Endodermal cell (in vitro differentiated cells): Measurements from ENCODE around the gene VIPR2. TPM values are rescaled to one million over a fixed set of nuclear protein-coding genes. Genes with fewer than 3 reads are reported as not detected.

Source experiments
- DNase-seq: peaks from one replicate; pipeline ENCODE4 v3.0.0-alpha.2; 2017
- H3K27ac ChIP-seq: 2 replicates; pipeline ENCODE4 v1.5.1; 2013; ENCODE audit warnings: mild to moderate bottlenecking, low read depth, low read length, moderate library complexity
- H3K27me3 ChIP-seq: 2 replicates; pipeline ENCODE4 v1.6.1; 2013; ENCODE audit warnings: mild to moderate bottlenecking, low read length, moderate library complexity; ENCODE audit not compliant: insufficient read depth, control insufficient read depth, poor library complexity, severe bottlenecking
- H3K36me3 ChIP-seq: 2 replicates; pipeline ENCODE4 v1.7.0; 2013; ENCODE audit warnings: mild to moderate bottlenecking, low read length, moderate library complexity; ENCODE audit not compliant: control insufficient read depth, insufficient read depth
- H3K4me1 ChIP-seq: one replicate; pipeline ENCODE4 v1.7.0; 2013; ENCODE audit warnings: low read length; ENCODE audit not compliant: control insufficient read depth, insufficient read depth
- H3K4me3 ChIP-seq: 2 replicates; pipeline ENCODE4 v1.5.1; 2013; ENCODE audit warnings: mild to moderate bottlenecking, low read length, moderate library complexity
- H3K9ac ChIP-seq: 2 replicates; pipeline ENCODE4 v1.6.1; 2013; ENCODE audit warnings: mild to moderate bottlenecking, low read length, moderate library complexity; ENCODE audit not compliant: poor library complexity, severe bottlenecking; ENCODE audit errors: extremely low read depth
- H3K9me3 ChIP-seq: 2 replicates; pipeline ENCODE4 v1.6.1; 2013; ENCODE audit warnings: mild to moderate bottlenecking, low read length, moderate library complexity; ENCODE audit not compliant: control insufficient read depth
- H3K27ac Mint-ChIP-seq: 2 replicates; pipeline ENCODE4 v1.8.0; 2020; ENCODE audit warnings: mixed read lengths
- H3K27me3 Mint-ChIP-seq: 2 replicates; pipeline ENCODE4 v1.8.0; 2021; ENCODE audit warnings: mild to moderate bottlenecking, mixed read lengths; ENCODE audit not compliant: insufficient read depth
- H3K36me3 Mint-ChIP-seq: 2 replicates; pipeline ENCODE4 v1.8.0; 2020; ENCODE audit warnings: low read depth, mixed read lengths
- H3K4me1 Mint-ChIP-seq: 2 replicates; pipeline ENCODE4 v1.8.0; 2020; ENCODE audit warnings: mixed read lengths
- H3K4me3 Mint-ChIP-seq: 2 replicates; pipeline ENCODE4 v1.8.0; 2020; ENCODE audit warnings: mild to moderate bottlenecking, moderate library complexity, mixed read lengths
- H3K9me3 Mint-ChIP-seq: 2 replicates; pipeline ENCODE4 v1.8.0; 2020; ENCODE audit warnings: mild to moderate bottlenecking, mixed read lengths
- CTCF ChIP-seq: fragments of 200-600 bp; sonication (generic); conservative IDR thresholded peaks from 2 replicates; pipeline ENCODE4 v1.5.0; 2021; ENCODE audit warnings: antibody characterized with exemption, mild to moderate bottlenecking
- WGBS, 2 experiments: methylation state at CpG; one replicate each; pipeline versions ENCODE4 v1.1.5 to v1.1.7; 2013; ENCODE audit warnings: missing lambda C conversion rate in 2 of 2, mixed read lengths in 1 of 2; ENCODE audit not compliant: insufficient coverage in 1 of 2, insufficient read length in 1 of 2; 5-methylcytosine and 5-hydroxymethylcytosine counted together
- total RNA-seq, 2 donors: library from RNA; stranded (reverse); fragmentation: NEBNext Ultra II Directional in 1 of 2; extraction: Animal tissue kit (Norgen Biotek cat#: 25700) in 1 of 2; gene quantifications; 2 replicates in 1 of 2; 3 replicates in 1 of 2; pipeline ENCODE4 v1.2.1, GENCODE V29; 2021

VIPR2 gene
- total RNA-seq, 2 donors from 2014 or later: 0.64 to 1.8 TPM

DNA sequence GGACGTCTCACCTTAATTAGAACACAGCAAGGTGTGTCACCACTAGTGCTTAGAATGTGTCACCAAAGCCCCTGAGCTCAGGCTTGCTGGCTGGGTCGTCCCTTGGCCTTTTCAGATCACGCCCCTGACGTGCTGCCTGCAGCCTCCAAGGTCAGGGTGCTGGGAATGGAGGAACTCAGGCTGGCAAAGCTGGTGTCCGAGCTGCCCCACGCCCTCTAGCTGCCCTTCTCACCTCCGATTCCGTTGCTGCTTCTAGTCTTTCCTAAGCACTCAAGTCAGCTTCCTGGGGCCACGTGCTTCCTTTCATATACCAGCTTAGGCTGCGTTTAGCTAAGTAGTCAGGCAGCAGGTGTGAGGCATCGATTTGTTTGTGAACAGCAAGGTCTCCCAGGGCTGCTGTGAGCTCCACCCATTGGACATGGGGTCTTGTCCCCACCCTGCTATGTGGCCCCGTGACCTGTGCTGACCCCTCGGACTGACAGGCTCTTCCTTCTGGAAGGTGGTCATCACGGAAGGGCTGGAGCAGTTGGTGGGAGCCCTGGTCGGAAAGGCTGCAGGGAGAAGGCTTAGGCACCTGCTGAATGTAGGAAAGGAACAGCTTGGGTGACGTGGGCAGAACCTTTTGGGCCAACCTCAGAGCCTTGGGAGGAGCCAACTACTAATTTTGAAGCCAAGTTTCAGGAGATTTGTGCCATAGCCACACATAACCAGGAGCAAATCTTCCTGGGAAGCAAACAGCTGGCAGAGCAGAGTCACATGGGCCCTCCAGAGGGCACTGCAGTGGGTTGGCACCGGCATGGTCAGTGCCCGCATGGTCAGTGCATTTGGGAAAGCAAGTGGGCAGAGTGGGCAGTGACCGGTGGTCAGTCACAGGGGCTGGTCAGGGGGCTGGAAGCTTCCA is 28.8 kb downstream of the VIPR2 start:
- Mint-ChIP-seq H3K27me3 (peaks cover 4% of the 10 kb centered on the region), H3K9me3 (no peaks in the 10 kb centered on the region), H3K4me3 (no peak overlapping the region), H3K36me3 (no peaks in the 10 kb centered on the region), H3K4me1 (peaks cover 35% of the 10 kb centered on the region), H3K27ac (no peak overlapping the region)
- no peak overlapping the region for H3K27ac ChIP-seq
- no peak for TF ChIP-seq CTCF
- no peaks in the 10 kb centered on the region for H3K4me1 ChIP-seq
- H3K4me3 ChIP-seq: no peak overlapping the region
- H3K9me3 ChIP-seq: no peaks in the 10 kb centered on the region
- peak; percentile 55 for DNase-seq
- 76 to 89% methylated on average over 18 to 19 of the region's 19 CpGs for WGBS, 2 experiments
- H3K27me3 ChIP-seq: no peaks in the 10 kb centered on the region
- no peaks in the 10 kb centered on the region for H3K36me3 ChIP-seq
- H3K9ac ChIP-seq: no peak overlapping the region

DNA sequence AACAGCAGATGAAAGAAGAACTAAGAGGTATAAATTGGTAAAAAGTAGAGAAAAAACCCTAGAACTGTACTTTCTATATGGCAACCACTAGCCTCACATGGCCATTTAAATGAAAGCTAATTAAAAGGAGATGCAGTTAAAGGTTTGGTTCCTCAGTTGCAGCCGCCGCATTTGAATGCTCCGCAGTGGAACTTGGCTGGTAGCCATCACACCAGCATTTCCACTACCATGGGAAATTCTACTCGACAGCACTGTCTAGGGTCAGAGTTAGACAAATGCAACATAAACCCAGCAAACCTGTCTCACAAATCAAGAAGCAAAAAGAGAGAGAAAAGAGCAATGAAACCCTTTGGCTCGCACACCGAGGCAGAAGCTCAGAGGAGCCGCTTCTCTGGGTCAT is 29.7 kb downstream of the VIPR2 start:
- H3K4me1 ChIP-seq: no peaks in the 10 kb centered on the region
- 80 to 86% methylated on average over 2 to 7 of the region's 7 CpGs for WGBS, 2 experiments
- Mint-ChIP-seq H3K27ac (no peak overlapping the region), H3K9me3 (no peaks in the 10 kb centered on the region), H3K27me3 (peaks cover 4% of the 10 kb centered on the region), H3K4me1 (peaks cover 35% of the 10 kb centered on the region), H3K36me3 (no peaks in the 10 kb centered on the region), H3K4me3 (no peak overlapping the region)
- peak; percentile 27 for DNase-seq
- no peak for TF ChIP-seq CTCF
- H3K9ac ChIP-seq: no peak overlapping the region
- no peaks in the 10 kb centered on the region for H3K9me3 ChIP-seq
- H3K36me3 ChIP-seq: no peaks in the 10 kb centered on the region
- H3K4me3 ChIP-seq: no peak overlapping the region
- H3K27me3 ChIP-seq: no peaks in the 10 kb centered on the region
- no peak overlapping the region for H3K27ac ChIP-seq

DNA sequence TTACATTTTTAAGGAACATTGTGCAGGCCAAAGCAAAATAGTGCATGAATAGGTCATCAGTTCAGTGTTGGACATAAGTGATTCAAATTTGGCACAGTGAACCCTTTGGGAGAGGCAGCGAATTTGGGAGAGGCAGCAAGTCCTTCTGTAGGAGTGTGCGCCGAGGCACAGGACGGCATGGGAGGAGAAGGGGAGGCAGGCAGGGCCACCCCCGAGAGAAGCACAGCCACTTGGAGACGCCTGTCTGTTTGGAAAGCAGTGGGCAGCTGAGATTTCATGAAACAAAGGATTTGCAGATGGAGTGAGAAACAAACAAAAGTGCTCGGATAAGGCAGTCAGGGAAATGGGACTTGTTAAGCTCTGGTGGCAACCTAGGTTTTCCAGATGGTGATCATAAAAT is 30.6 kb downstream of the VIPR2 start:
- H3K36me3 ChIP-seq: no peaks in the 10 kb centered on the region
- peak overlapping the region; percentile 36 for H3K27ac Mint-ChIP-seq
- H3K4me1 Mint-ChIP-seq: peaks cover 35% of the 10 kb centered on the region
- peaks cover 4% of the 10 kb centered on the region for H3K27me3 Mint-ChIP-seq
- no peaks in the 10 kb centered on the region for H3K9me3 ChIP-seq
- no peaks in the 10 kb centered on the region for H3K4me1 ChIP-seq
- no peak for TF ChIP-seq CTCF
- H3K27ac ChIP-seq: no peak overlapping the region
- no peaks in the 10 kb centered on the region for H3K27me3 ChIP-seq
- H3K4me3 Mint-ChIP-seq: peak overlapping the region; percentile 21
- H3K4me3 ChIP-seq: no peak overlapping the region
- H3K9ac ChIP-seq: no peak overlapping the region
- no peaks in the 10 kb centered on the region for H3K9me3 Mint-ChIP-seq
- no peaks in the 10 kb centered on the region for H3K36me3 Mint-ChIP-seq
- DNase-seq: peak; percentile 58
- 36 to 57% methylated on average over 4 to 7 of the region's 7 CpGs for WGBS, 2 experiments
